ENCODE results near the gene TGM3.

The TGM3 gene

DNA sequence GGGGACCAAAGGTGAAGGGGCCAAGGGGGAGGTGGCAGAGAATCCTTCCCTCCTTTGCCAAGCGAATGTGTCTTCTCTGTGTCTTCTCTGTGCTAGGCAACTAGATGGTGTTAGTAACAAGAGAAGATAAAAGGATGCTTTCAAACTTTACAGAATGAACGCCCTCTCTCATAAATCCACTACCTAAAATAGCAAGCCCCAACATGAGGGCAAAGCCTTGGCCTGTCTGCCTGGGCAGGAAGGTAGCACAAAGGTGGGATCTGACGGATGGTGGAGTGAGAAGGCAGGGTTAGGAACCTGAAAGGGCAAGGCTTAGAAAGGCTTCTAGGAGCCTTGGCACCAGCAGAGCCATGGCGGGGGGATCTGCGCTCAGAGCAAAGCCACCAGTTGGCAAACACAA lies 13.6 kb upstream of the TGM3 start:
- no peak for DNase-seq (ENCODE audit: extremely low spot score)
- POLR2A ChIA-PET = no interaction called here
- CTCF ChIA-PET = no interaction called here
- TF ChIP-seq, protein P1, sequence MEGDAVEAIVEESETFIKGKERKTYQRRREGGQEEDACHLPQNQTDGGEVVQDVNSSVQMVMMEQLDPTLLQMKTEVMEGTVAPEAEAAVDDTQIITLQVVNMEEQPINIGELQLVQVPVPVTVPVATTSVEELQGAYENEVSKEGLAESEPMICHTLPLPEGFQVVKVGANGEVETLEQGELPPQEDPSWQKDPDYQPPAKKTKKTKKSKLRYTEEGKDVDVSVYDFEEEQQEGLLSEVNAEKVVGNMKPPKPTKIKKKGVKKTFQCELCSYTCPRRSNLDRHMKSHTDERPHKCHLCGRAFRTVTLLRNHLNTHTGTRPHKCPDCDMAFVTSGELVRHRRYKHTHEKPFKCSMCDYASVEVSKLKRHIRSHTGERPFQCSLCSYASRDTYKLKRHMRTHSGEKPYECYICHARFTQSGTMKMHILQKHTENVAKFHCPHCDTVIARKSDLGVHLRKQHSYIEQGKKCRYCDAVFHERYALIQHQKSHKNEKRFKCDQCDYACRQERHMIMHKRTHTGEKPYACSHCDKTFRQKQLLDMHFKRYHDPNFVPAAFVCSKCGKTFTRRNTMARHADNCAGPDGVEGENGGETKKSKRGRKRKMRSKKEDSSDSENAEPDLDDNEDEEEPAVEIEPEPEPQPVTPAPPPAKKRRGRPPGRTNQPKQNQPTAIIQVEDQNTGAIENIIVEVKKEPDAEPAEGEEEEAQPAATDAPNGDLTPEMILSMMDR (IDR thresholded peaks at IDR 0.05; ENCODE audit: control extremely low read depth, extremely low read depth, low read depth, missing control alignments) = no peak

DNA sequence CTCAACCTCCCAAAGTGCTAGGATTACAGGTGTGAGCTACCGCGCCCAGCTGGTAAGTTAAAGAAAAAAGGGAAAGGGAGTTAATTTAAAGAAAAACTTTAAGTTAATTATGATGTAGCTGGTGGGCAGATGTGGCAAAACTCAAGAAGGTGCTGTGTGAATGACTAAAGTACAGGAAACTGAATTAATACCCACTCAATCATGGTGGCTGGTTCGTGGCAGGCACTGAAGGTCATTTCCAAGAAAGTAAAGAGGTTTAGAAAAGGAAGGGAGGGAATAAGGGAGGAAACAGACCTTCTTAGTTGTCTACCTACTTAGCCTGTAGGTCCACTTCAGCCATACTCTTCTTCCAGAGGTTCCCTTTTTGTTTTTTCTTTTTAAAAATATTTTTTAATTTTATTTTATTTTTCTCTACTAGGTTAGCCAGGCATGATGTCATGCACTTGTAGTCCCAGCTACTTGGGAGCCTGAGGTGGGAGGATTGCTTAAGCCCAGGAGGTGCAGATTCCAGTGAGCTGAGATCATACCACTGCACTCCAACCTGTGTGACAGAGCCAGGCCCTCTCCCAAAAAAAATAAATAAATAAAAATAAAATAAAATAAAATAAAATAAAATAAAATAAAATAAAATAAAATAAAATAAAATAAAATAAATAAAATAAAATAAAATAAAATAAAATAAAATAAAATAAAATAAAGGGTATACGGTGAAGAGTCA lies 11.9 kb upstream of the TGM3 start:
- CTCF ChIA-PET = interaction anchor here (1.3 to 1.4 kb wide), 2 partner anchors 9 to 76 kb away, joined by 3 to 7 read pairs; no protein-coding TSS in a partner anchor
- POLR2A ChIA-PET = no interaction called here
- TF ChIP-seq, protein P1 (IDR thresholded peaks at IDR 0.05; ENCODE audit: control extremely low read depth, extremely low read depth, low read depth, missing control alignments) = no peak
- no peak for DNase-seq (ENCODE audit: extremely low spot score)

DNA sequence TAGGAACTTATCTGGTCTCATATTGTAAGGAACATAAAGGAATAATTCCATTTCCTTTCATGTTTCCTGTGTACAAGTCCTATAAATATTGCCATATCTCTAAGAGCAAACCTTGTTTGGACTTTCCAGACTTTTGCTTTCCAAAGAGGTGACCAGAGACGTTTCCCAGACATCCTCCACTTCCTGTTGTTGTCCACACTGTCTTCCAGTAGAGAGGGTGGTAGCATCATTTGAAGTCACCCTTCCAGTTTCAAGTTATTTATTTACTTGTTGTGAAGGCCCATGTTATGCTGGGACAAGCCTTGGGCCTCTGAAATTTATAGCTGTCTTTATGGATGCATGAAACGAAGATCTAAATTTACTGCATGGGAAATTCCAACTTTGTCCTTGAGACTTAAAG lies 10.6 kb upstream of the TGM3 start:
- CTCF ChIA-PET = interaction anchor here (1.0 to 1.7 kb wide), 4 partner anchors 8 to 225 kb away, joined by 3 read pairs; no protein-coding TSS in a partner anchor
- TF ChIP-seq, protein P1 (IDR thresholded peaks at IDR 0.05; ENCODE audit: control extremely low read depth, extremely low read depth, low read depth, missing control alignments) = no peak
- no peak for DNase-seq (ENCODE audit: extremely low spot score)
- POLR2A ChIA-PET = no interaction called here

DNA sequence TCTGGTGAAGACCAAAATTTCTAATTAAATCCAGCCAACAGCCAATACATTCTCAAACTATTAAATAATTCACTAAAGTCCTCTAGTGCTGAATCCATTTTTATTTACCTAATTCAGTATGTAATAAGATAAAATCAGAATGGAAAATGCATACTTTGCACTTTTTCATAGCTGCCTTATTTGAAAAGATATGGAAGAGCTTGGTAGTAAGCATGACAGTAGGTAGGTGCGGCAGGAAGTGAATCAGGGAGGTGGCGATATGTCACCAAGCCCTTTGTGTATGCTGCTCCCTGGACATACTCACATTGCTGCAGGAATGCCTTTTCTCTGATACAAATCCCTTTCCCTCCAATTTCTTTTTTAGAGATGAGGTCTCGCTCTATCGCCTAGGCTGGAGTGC lies 10.2 kb upstream of the TGM3 start:
- POLR2A ChIA-PET = no interaction called here
- CTCF ChIA-PET = interaction anchor here (1.0 to 1.7 kb wide), 3 partner anchors 15 to 225 kb away, joined by 3 read pairs; no protein-coding TSS in a partner anchor
- TF ChIP-seq, protein P1 (IDR thresholded peaks at IDR 0.05; ENCODE audit: control extremely low read depth, extremely low read depth, low read depth, missing control alignments) = no peak
- DNase-seq (ENCODE audit: extremely low spot score) = no peak

DNA sequence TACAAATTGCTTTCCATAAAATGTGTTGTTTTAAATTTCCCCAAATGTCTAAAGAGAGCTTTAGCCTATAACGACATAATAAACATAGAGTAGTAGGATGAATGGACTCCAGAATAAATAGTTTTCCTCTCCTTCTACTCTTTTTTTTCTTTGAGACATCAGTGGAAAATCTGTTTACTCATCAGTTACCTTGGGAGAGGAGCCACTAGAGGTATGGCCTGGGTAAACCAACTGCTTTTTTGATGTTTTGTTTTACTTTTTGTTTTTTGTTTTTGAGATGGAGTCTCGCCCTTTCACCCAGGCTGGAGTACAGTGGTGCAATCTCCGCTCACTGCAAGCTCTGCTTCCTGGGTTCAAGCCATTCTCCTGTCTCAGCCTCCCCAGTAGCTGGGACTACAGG lies 8.3 kb upstream of the TGM3 start:
- TF ChIP-seq, protein P1 (IDR thresholded peaks at IDR 0.05; ENCODE audit: control extremely low read depth, extremely low read depth, low read depth, missing control alignments) = no peak
- no peak for DNase-seq (ENCODE audit: extremely low spot score)
- ChIA-PET POLR2A (no interaction called here), CTCF (interaction anchor here (1.7 kb wide), 1 partner anchor 10 kb away, joined by 5 read pairs; no protein-coding TSS in a partner anchor)

DNA sequence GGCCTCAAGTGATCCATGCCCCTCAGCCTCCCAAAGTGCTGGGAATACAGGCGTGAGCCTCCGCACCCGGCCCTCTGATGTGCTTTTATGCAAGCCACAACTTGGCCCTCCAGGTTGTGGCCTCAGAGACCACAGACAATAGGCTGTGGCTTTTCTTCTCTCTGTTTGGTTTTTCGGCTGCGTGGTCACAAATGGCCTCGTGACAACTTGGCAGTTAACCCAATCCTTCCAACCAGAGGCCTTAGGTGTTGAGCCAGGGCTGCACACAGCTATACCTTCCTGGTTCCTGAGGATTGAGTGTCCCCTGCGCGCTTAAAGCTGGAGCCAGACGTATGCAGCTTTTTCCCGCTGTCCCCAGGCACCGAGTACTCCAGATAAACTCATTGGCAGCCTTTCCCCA lies 6.3 kb upstream of the TGM3 start:
- TF ChIP-seq, protein P1 (IDR thresholded peaks at IDR 0.05; ENCODE audit: control extremely low read depth, extremely low read depth, low read depth, missing control alignments) = no peak
- POLR2A ChIA-PET = no interaction called here
- CTCF ChIA-PET = interaction anchor here (1.2 to 1.4 kb wide), 2 partner anchors 10 to 11 kb away, joined by 3 to 4 read pairs; no protein-coding TSS in a partner anchor
- DNase-seq (ENCODE audit: extremely low spot score) = no peak
